Glutamatergic neuron (in vitro differentiated cells): ENCODE results near the gene FDCSP. TPM values are rescaled to one million over a fixed set of nuclear protein-coding genes. Genes with fewer than 3 reads are reported as not detected.

ENCODE experiments used
- DNase-seq: peaks from one replicate; pipeline ENCODE4 v3.0.0; 2022
- H3K27ac Mint-ChIP-seq: one replicate; pipeline ENCODE4 v1.8.0; 2020; ENCODE audit warnings: mild to moderate bottlenecking, mixed read lengths, inconsistent platforms; ENCODE audit not compliant: unreplicated experiment
- H3K27me3 Mint-ChIP-seq: one replicate; pipeline ENCODE4 v1.8.0; 2020; ENCODE audit warnings: mild to moderate bottlenecking, moderate library complexity, mixed read lengths, inconsistent platforms; ENCODE audit not compliant: unreplicated experiment
- H3K36me3 Mint-ChIP-seq: one replicate; pipeline ENCODE4 v1.8.0; 2020; ENCODE audit warnings: mild to moderate bottlenecking, mixed read lengths, inconsistent platforms; ENCODE audit not compliant: unreplicated experiment
- H3K4me1 Mint-ChIP-seq: one replicate; pipeline ENCODE4 v1.8.0; 2020; ENCODE audit warnings: mild to moderate bottlenecking, low read depth, mixed read lengths, inconsistent platforms; ENCODE audit not compliant: unreplicated experiment
- H3K4me3 Mint-ChIP-seq: one replicate; pipeline ENCODE4 v1.8.0; 2020; ENCODE audit warnings: mild to moderate bottlenecking, mixed read lengths, inconsistent platforms; ENCODE audit not compliant: unreplicated experiment
- H3K9me3 Mint-ChIP-seq: one replicate; pipeline ENCODE4 v1.8.0; 2020; ENCODE audit warnings: mild to moderate bottlenecking, moderate library complexity, mixed read lengths, inconsistent platforms; ENCODE audit not compliant: unreplicated experiment
- CTCF ChIP-seq: fragments of 200-600 bp; sonication (generic); IDR thresholded peaks from one replicate; pipeline ENCODE4 v1.5.0; 2021; ENCODE audit not compliant: partially characterized antibody, unreplicated experiment
- total RNA-seq: library from RNA; stranded (reverse); fragmentation: NEBNext Ultra II Directional; extraction: Animal tissue kit (Norgen Biotek cat#: 25700); gene quantifications from one replicate; pipeline ENCODE4 v1.2.1, GENCODE V29; 2021; ENCODE audit not compliant: unreplicated experiment

FDCSP gene
- total RNA-seq, 1 donor from 2014 or later: not detected

GRCh38 chr4:70190579-70190978 lies 35.3 kb upstream of the FDCSP start:
- DNase-seq: no peak
- H3K4me3 Mint-ChIP-seq: no peak overlapping the region
- peaks cover 1% of the 10 kb centered on the region for H3K27me3 Mint-ChIP-seq
- H3K27ac Mint-ChIP-seq: no peak overlapping the region
- H3K36me3 Mint-ChIP-seq: no peaks in the 10 kb centered on the region
- no peaks in the 10 kb centered on the region for H3K4me1 Mint-ChIP-seq
- no peak for TF ChIP-seq CTCF
- H3K9me3 Mint-ChIP-seq: no peaks in the 10 kb centered on the region

GRCh38 chr4:70191647-70192046 lies 34.3 kb upstream of the FDCSP start:
- Mint-ChIP-seq H3K27me3 (no peaks in the 10 kb centered on the region), H3K9me3 (no peaks in the 10 kb centered on the region), H3K36me3 (no peaks in the 10 kb centered on the region), H3K4me3 (no peak overlapping the region), H3K4me1 (no peaks in the 10 kb centered on the region), H3K27ac (no peak overlapping the region)
- no peak for TF ChIP-seq CTCF
- no peak for DNase-seq

- no peaks in the 10 kb centered on the region for H3K4me1 Mint-ChIP-seq
- TF ChIP-seq CTCF: no peak
- no peak overlapping the region for H3K27ac Mint-ChIP-seq
- DNase-seq: no peak
- no peak overlapping the region for H3K4me3 Mint-ChIP-seq
- H3K27me3 Mint-ChIP-seq: no peaks in the 10 kb centered on the region
- H3K36me3 Mint-ChIP-seq: no peaks in the 10 kb centered on the region
- no peaks in the 10 kb centered on the region for H3K9me3 Mint-ChIP-seq
Measured at GRCh38 chr4:70192895-70193294, 33.0 kb upstream of the FDCSP start.

GRCh38 chr4:70195425-70195824 lies 30.5 kb upstream of the FDCSP start, which contains the start of gene ODAM:
Gene ODAM (plus strand): TSS chr4:70195725. CDS start chr4:70196544, 819 bp downstream.
- no peaks in the 10 kb centered on the region for H3K36me3 Mint-ChIP-seq
- no peaks in the 10 kb centered on the region for H3K9me3 Mint-ChIP-seq
- H3K27ac Mint-ChIP-seq: no peak within 1 kb of the TSS
- no peaks in the 10 kb centered on the region for H3K27me3 Mint-ChIP-seq
- no peak for TF ChIP-seq CTCF
- H3K4me1 Mint-ChIP-seq: no peaks in the 10 kb centered on the region
- no peak within 1 kb of the TSS for H3K4me3 Mint-ChIP-seq
- no peak for DNase-seq

- no peaks in the 10 kb centered on the region for H3K36me3 Mint-ChIP-seq
- H3K9me3 Mint-ChIP-seq: no peaks in the 10 kb centered on the region
- TF ChIP-seq CTCF: no peak
- no peak overlapping the region for H3K27ac Mint-ChIP-seq
- H3K27me3 Mint-ChIP-seq: no peaks in the 10 kb centered on the region
- H3K4me1 Mint-ChIP-seq: no peaks in the 10 kb centered on the region
- DNase-seq: no peak
- no peak overlapping the region for H3K4me3 Mint-ChIP-seq
Measured at GRCh38 chr4:70196857-70197256, 29.1 kb upstream of the FDCSP start.
